Vagina (tissue), 2 donors: ENCODE data around the gene TSEN54. TPM values are rescaled to one million over a fixed set of nuclear protein-coding genes. Genes with fewer than 3 reads are reported as not detected.

Source experiments
- DNase-seq, 2 donors: peaks; one replicate each; pipeline ENCODE4 v3.0.0-alpha.2; 2017; ENCODE audit errors: extremely low spot score in 2 of 2
- H3K27ac ChIP-seq: fragments of 200-600 bp; sonication (generic); one replicate; pipeline ENCODE4 v1.5.1; 2019
- H3K27me3 ChIP-seq: fragments of 200-600 bp; sonication (generic); one replicate; pipeline ENCODE4 v1.5.1; 2019
- H3K36me3 ChIP-seq, 2 donors: fragments of 200-600 bp; sonication (generic); one replicate each; pipeline ENCODE4 v1.5.1; 2017 to 2019
- H3K4me1 ChIP-seq: fragments of 200-600 bp; sonication (generic); one replicate; pipeline ENCODE4 v1.5.1; 2019
- H3K4me3 ChIP-seq, 2 donors: fragments of 200-600 bp; sonication (generic); 1 replicate in 1 of 2; 2 replicates in 1 of 2; pipeline ENCODE4 v1.5.1; 2016 to 2019
- H3K9me3 ChIP-seq: fragments of 200-600 bp; sonication (generic); one replicate; pipeline ENCODE4 v1.5.1; 2019
- POLR2A ChIP-seq, 2 donors: fragments of 450-650 bp; IDR thresholded peaks; one replicate each; pipeline ENCODE4 v1.6.1; 2017; ENCODE audit warnings: antibody characterized with exemption in 2 of 2, mild to moderate bottlenecking in 2 of 2, moderate library complexity in 2 of 2
- POLR2AphosphoS5 ChIP-seq, 2 donors: sonication (generic); formaldehyde crosslinking; IDR thresholded peaks; one replicate each; pipeline ENCODE4 v1.9.0; 2017; ENCODE audit warnings: antibody characterized with exemption in 2 of 2, mild to moderate bottlenecking in 2 of 2, low read depth in 1 of 2; ENCODE audit not compliant: insufficient read depth in 1 of 2
- intact Hi-C: fragments of 100-400 bp; cut with DNase I; formaldehyde crosslinking; loops from one replicate; pipeline ENCODE4 v1.15.1; 2023
- total RNA-seq: library from RNA; depleted of rRNA; stranded (reverse); fragments of >200 nt; gene quantifications from one replicate; pipeline ENCODE4 v1.2.3, GENCODE V29; 2016
- TF ChIP-seq, protein P1 (sequence below), 3 experiments: fragments of 450-650 bp in 2 of 3; fragments of 200-600 bp in 1 of 3; sonication (generic) in 1 of 3; IDR thresholded peaks; one replicate each; pipeline ENCODE4 v1.5.1; 2017 to 2019; ENCODE audit warnings: antibody characterized with exemption in 3 of 3, mild to moderate bottlenecking in 2 of 3, moderate library complexity in 2 of 3

The TSEN54 gene
- total RNA-seq, 1 donor from 2014 or later = 30.9 TPM

DNA sequence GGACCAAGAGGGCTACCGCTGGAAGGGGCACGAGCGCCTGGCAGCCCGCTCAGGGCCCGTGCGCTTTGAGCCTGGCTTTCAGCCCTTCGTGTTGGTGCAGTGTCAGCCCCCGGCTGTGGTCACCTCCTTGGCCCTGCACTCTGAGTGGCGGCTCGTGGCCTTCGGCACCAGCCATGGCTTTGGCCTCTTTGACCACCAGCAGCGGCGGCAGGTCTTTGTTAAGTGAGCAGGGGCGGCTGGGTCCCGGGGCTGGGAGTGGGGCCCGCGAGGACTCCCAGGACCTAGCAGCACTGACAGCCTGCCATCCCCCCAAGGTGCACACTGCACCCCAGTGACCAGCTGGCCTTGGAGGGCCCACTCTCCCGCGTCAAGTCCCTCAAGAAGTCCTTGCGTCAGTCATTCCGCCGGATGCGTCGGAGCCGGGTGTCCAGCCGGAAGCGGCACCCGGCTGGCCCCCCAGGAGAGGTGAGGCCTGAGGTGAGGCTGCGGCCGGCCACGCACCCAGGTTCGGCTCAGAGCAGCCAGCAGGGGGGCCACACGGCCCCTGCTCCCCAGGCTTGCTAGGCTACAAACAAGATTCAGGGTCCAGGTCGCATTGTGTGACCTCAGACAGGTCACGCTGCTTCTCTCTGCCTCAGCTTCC lies 53.8 kb downstream of the TSEN54 start:
- H3K36me3 ChIP-seq = peaks cover 0 to 5% of the 10 kb centered on the region in 2 donors
- H3K9me3 ChIP-seq = no peaks in the 10 kb centered on the region
- no peak for DNase-seq
- H3K27ac ChIP-seq = no peak overlapping the region
- no peak for TF ChIP-seq POLR2AphosphoS5 (IDR thresholded peaks at IDR 0.05; ENCODE audit: insufficient read depth in 1 of 2, low read depth in 1 of 2)
- TF ChIP-seq, protein P1, sequence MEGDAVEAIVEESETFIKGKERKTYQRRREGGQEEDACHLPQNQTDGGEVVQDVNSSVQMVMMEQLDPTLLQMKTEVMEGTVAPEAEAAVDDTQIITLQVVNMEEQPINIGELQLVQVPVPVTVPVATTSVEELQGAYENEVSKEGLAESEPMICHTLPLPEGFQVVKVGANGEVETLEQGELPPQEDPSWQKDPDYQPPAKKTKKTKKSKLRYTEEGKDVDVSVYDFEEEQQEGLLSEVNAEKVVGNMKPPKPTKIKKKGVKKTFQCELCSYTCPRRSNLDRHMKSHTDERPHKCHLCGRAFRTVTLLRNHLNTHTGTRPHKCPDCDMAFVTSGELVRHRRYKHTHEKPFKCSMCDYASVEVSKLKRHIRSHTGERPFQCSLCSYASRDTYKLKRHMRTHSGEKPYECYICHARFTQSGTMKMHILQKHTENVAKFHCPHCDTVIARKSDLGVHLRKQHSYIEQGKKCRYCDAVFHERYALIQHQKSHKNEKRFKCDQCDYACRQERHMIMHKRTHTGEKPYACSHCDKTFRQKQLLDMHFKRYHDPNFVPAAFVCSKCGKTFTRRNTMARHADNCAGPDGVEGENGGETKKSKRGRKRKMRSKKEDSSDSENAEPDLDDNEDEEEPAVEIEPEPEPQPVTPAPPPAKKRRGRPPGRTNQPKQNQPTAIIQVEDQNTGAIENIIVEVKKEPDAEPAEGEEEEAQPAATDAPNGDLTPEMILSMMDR (IDR thresholded peaks at IDR 0.05) = no peak
- TF ChIP-seq POLR2A (IDR thresholded peaks at IDR 0.05) = no peak
- H3K27me3 ChIP-seq = no peaks in the 10 kb centered on the region
- H3K4me3 ChIP-seq = no peak overlapping the region
- intact Hi-C loops = no loop called here
- H3K4me1 ChIP-seq = no peaks in the 10 kb centered on the region

DNA sequence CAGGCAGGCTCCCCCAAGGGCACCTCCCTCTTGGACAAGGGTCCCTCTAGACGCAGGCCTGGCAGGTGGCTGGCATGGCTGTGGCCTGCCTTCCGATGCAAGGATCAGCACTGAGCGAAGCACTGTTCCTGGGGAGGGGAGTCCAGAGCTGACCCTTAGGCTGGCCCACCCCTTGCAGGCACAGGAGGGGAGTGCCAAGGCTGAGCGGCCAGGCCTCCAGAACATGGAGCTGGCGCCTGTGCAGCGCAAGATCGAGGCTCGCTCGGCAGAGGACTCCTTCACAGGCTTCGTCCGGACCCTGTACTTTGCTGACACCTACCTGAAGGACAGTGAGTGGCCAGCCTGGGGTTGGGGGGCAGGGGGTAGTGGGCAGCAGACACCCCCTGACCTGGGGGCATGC lies 54.4 kb downstream of the TSEN54 start:
- DNase-seq = no peak
- no peak overlapping the region for H3K4me3 ChIP-seq
- TF ChIP-seq, protein P1 (IDR thresholded peaks at IDR 0.05) = no peak
- TF ChIP-seq POLR2AphosphoS5 (IDR thresholded peaks at IDR 0.05; ENCODE audit: insufficient read depth in 1 of 2, low read depth in 1 of 2) = no peak
- TF ChIP-seq POLR2A (IDR thresholded peaks at IDR 0.05) = no peak
- H3K36me3 ChIP-seq = peaks cover 0 to 5% of the 10 kb centered on the region in 2 donors
- H3K4me1 ChIP-seq = no peaks in the 10 kb centered on the region
- H3K27ac ChIP-seq = no peak overlapping the region
- H3K9me3 ChIP-seq = no peaks in the 10 kb centered on the region
- no peaks in the 10 kb centered on the region for H3K27me3 ChIP-seq
- intact Hi-C loops = no loop called here

DNA sequence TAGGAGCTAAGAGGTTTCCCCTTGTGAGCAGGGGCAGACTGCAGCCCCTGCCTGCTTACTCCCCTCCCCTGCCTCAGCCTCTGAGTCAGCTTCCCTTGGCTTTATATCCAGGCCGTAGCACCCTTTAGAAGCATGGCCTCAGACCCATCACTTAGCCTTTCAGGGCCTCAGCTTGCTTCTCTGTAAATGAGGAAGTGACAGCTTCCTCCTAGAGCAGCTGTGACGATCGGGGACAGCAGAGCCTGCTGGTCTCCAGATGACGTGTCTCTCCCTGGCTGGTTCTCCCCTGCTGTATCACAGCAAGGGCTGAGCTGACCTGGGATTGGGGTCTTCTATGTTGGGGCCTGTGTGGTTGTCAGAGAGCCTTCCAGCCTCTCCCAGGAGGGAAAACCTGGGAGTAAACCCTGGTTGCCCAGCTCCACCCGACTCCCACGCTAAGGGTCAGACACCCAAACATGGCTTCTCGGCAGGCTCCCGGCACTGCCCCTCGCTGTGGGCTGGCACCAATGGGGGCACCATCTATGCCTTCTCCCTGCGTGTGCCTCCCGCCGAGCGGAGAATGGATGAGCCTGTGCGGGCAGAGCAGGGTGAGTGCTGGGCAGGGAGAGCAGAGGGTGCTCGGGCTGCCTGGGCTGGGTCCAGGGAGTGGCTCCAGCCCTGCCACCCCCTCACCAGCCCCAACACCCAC lies 55.0 kb downstream of the TSEN54 start:
- Histone ChIP-seq H3K4me3 (no peak overlapping the region), H3K36me3 (peaks cover 0 to 5% of the 10 kb centered on the region in 2 donors)
- DNase-seq = no peak

GRCh38 chr17:75571885-75572215 lies 55.5 kb downstream of the TSEN54 start:
- Histone ChIP-seq H3K9me3 (no peaks in the 10 kb centered on the region), H3K4me1 (no peaks in the 10 kb centered on the region), H3K27me3 (no peaks in the 10 kb centered on the region), H3K4me3 (no peak overlapping the region), H3K36me3 (peaks cover 0 to 5% of the 10 kb centered on the region in 2 donors), H3K27ac (no peak overlapping the region)
- intact Hi-C loops = no loop called here
- no peak for DNase-seq
- TF ChIP-seq POLR2AphosphoS5 (IDR thresholded peaks at IDR 0.05; ENCODE audit: insufficient read depth in 1 of 2, low read depth in 1 of 2) (no peak), POLR2A (IDR thresholded peaks at IDR 0.05) (no peak)
- TF ChIP-seq, protein P1 (IDR thresholded peaks at IDR 0.05) = no peak

More for the DNA sequence above, 55.0 kb downstream of the TSEN54 start:
- H3K27ac ChIP-seq = no peak overlapping the region
- H3K4me1 ChIP-seq = no peaks in the 10 kb centered on the region
- no peaks in the 10 kb centered on the region for H3K9me3 ChIP-seq
- no peaks in the 10 kb centered on the region for H3K27me3 ChIP-seq
- intact Hi-C loops = no loop called here
- TF ChIP-seq, protein P1 (IDR thresholded peaks at IDR 0.05) = no peak
- no peak for TF ChIP-seq POLR2AphosphoS5 (IDR thresholded peaks at IDR 0.05; ENCODE audit: insufficient read depth in 1 of 2, low read depth in 1 of 2)
- no peak for TF ChIP-seq POLR2A (IDR thresholded peaks at IDR 0.05)
